ENCODE data around the gene HSBP1L1. TPM values are rescaled to one million over a fixed set of nuclear protein-coding genes. Genes with fewer than 3 reads are reported as not detected.
A peak's percentile ranks its signal among the peaks of the same experiment; 100 is the strongest.

The HSBP1L1 gene
- total and polyA plus RNA-seq, 2 donors (not counting 3 experiments of a cell fraction or from before 2014, with no cell fraction given), result 5.2 to 7.1 TPM

DNA sequence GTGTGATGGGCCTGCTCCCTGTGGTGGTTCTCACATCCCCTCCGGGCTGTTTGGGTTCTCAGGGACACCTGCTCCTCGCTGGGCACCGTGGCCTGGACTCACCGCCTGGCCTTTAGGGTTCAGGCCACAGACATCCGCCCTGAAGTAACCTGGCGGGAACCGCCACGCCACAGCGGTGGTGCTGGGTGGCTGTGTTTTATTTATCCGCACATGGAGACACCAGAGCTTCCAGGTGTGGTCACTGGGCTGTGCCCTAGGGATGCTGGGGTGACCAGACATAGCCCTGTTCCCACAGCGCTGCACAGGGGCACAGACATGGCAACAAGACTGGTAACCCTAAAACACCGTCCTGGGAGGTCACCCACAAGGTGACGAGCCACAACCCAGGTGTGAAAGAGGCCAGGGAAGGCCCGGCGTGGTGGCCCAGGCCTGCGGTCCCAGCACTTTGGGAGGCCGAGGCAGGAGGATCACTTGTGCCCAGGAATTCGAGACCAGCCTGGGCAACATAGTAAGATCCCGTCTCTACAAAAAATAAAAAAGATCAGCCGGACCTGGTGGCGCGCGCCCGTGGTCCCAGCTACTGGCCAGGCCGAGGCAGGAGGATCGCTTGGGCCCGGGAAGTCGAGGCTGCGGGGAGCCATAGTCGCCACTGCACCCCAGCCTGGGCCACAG lies 649 bp upstream of the HSBP1L1 start:
- intact Hi-C loops (cut with micrococcal nuclease) (loop anchor here (1.0 kb wide), 1 partner anchor 12 kb away; the partner anchor contains the start of gene SLC66A2), dilution Hi-C loops (cut with MboI; ENCODE audit: extremely low pct_ligation_motif_present, low sequenced_read_pairs) (no loop called here)
- Histone ChIP-seq H3K9ac (replicated peaks; ENCODE audit: extremely low read depth, insufficient read depth, low read length) (no peak overlapping the region), H3K9me3 (replicated peaks; ENCODE audit: control insufficient read depth, insufficient read depth, low read length) (no peaks in the 10 kb centered on the region), H3K4me2 (ENCODE audit: insufficient read depth, low read length) (peak overlapping the region; percentile 80), H3K27me3 (ENCODE audit: control insufficient read depth in 2 of 2, insufficient read depth in 2 of 2, low read length in 2 of 2) (peaks cover 8 to 14% of the 10 kb centered on the region in 2 experiments), H4K20me1 (replicated peaks; ENCODE audit: control insufficient read depth, extremely low read depth, insufficient read depth, low read length) (no peaks in the 10 kb centered on the region), H3K4me3 (replicated peaks in 1 of 3; ENCODE audit: insufficient read depth in 1 of 3, low read depth in 1 of 3, low read length in 3 of 3) (peak overlapping the region in 2 of 3 experiments; percentile 40 to 44), H3K9me1 (replicated peaks; ENCODE audit: control insufficient read depth, extremely low read depth, insufficient read depth, low read length) (no peaks in the 10 kb centered on the region), H3K36me3 (ENCODE audit: control insufficient read depth in 2 of 2, extremely low read depth in 1 of 2, insufficient read depth in 2 of 2, low read length in 2 of 2) (no peaks in the 10 kb centered on the region), H2AFZ (ENCODE audit: low read depth, low read length) (peak overlapping the region; percentile 56), H3K4me1 (ENCODE audit: control insufficient read depth, extremely low read depth, insufficient read depth, low read length) (peaks cover 12% of the 10 kb centered on the region), H3K79me2 (ENCODE audit: control insufficient read depth, insufficient read depth, low read length) (no peaks in the 10 kb centered on the region), H3K27ac (ENCODE audit: insufficient read depth, low read depth, low read length) (no peak overlapping the region)
- BruUV-seq (replicated peaks), result no TSS peak
- FAIRE-seq, result no peak
- no peak for DNase-seq (ENCODE audit: low read depth, low spot score)
- TF ChIP-seq CTCF (IDR thresholded peaks at IDR 0.05; ENCODE audit: extremely low read depth in 1 of 2, insufficient read depth in 1 of 2, low read depth in 1 of 2, low read length in 2 of 2) (no peak), JUN (IDR thresholded peaks at IDR 0.05; ENCODE audit: borderline replicate concordance, insufficient read depth, insufficient read length, low read depth) (no peak), GATA2 (IDR thresholded peaks at IDR 0.05; ENCODE audit: insufficient read depth, insufficient read length, low read depth, low read length) (no peak), POLR2A (IDR thresholded peaks at IDR 0.05; ENCODE audit: low read depth, low read length) (no peak), POLR2AphosphoS5 (IDR thresholded peaks at IDR 0.05; ENCODE audit: insufficient read depth, low read depth, low read length) (no peak), FOS (IDR thresholded peaks at IDR 0.05; ENCODE audit: borderline replicate concordance, insufficient read depth, low read length) (no peak), MYC (IDR thresholded peaks at IDR 0.05; ENCODE audit: low read depth, low read length) (no peak), EZH2 (IDR thresholded peaks at IDR 0.05; ENCODE audit: borderline replicate concordance, low read depth, low read length, severe bottlenecking) (no peak)
- TF ChIP-seq, protein P1, sequence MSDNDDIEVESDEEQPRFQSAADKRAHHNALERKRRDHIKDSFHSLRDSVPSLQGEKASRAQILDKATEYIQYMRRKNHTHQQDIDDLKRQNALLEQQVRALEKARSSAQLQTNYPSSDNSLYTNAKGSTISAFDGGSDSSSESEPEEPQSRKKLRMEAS (IDR thresholded peaks at IDR 0.05; ENCODE audit: insufficient read depth, insufficient read length), result no peak
- POLR2A ChIA-PET, result interaction anchor here (1.0 kb wide), 1 partner anchor 70 kb away, joined by 3 read pairs; no protein-coding TSS in a partner anchor
- CTCF ChIA-PET, result interaction anchor here (1.8 kb wide), 1 partner anchor 23 kb away, joined by 5 read pairs; no protein-coding TSS in a partner anchor
